Thoracic aorta (tissue), 2 donors: ENCODE data around the gene SETBP1. TPM values are rescaled to one million over a fixed set of nuclear protein-coding genes. Genes with fewer than 3 reads are reported as not detected.
A peak's percentile ranks its signal among the peaks of the same experiment; 100 is the strongest.

Experiments
- ATAC-seq: fragments of 150-250 bp; one replicate; pipeline ENCODE4 v1.8.0; 2017; ENCODE audit warnings: low read depth; ENCODE audit not compliant: insufficient number of reproducible peaks, low FRiP score
- DNase-seq: peaks from one replicate; pipeline ENCODE4 v3.0.0-alpha.2; 2020; ENCODE audit warnings: low spot score
- H3K27ac ChIP-seq, 2 donors: fragments of 200-600 bp; sonication (generic); 1 replicate in 1 of 2; 2 replicates in 1 of 2; pipeline ENCODE4 v1.5.1; 2016; ENCODE audit warnings: mild to moderate bottlenecking in 2 of 2, moderate library complexity in 2 of 2
- H3K27me3 ChIP-seq: fragments of 200-600 bp; sonication (generic); replicated peaks from 2 replicates; pipeline ENCODE4 v1.6.0; 2016; ENCODE audit warnings: mild to moderate bottlenecking; ENCODE audit not compliant: insufficient read depth
- H3K36me3 ChIP-seq: fragments of 200-600 bp; sonication (generic); one replicate; pipeline ENCODE4 v1.5.1; 2016
- H3K4me1 ChIP-seq, 2 donors: fragments of 200-600 bp; sonication (generic); 1 replicate in 1 of 2; 2 replicates in 1 of 2; pipeline versions ENCODE4 v1.5.1 to v1.6.0; 2016; ENCODE audit warnings: low read depth in 2 of 2, mild to moderate bottlenecking in 1 of 2; ENCODE audit not compliant: control insufficient read depth in 1 of 2
- H3K4me3 ChIP-seq: fragments of 200-600 bp; sonication (generic); 2 replicates; pipeline ENCODE4 v1.5.1; 2016; ENCODE audit warnings: mild to moderate bottlenecking
- H3K9me3 ChIP-seq: fragments of 200-600 bp; sonication (generic); 2 replicates; pipeline ENCODE4 v1.5.1; 2016
- total RNA-seq, 2 donors: library from RNA; depleted of rRNA; stranded (reverse); fragments of >200 nt; gene quantifications; one replicate each; pipeline versions ENCODE4 v1.1.0 to v1.2.3, GENCODE V29; 2016
- TF ChIP-seq, protein P1 (sequence below): fragments of 200-600 bp; sonication (generic); IDR thresholded peaks from one replicate; pipeline ENCODE4 v1.5.1; 2019; ENCODE audit warnings: antibody characterized with exemption

Gene SETBP1
- total RNA-seq, 2 donors from 2014 or later: 39.3 to 50.2 TPM

DNA sequence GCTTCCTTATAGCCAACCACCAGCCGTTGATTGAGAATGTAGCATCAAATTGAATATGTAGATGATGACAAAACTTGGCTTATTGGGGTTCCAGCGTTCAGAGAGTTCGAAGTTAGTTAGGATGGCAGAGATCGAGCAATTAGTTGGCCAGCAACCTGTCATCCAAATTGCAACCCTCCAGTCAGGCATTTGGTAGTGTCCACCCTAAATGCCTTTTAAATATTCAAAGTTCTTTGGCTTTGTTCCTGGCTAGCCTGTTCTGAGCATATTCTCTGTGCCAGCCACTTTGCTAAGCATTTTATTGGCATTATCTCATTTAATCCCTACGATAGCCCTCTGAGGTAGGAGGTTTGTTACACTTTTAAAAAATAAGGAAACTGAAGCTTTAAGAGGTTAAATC, 342.8 kb downstream of the SETBP1 start:
- no peaks in the 10 kb centered on the region for H3K36me3 ChIP-seq
- peak overlapping the region in 1 of 2 donors; percentile 11 for H3K27ac ChIP-seq
- no peaks in the 10 kb centered on the region for H3K27me3 ChIP-seq
- H3K4me3 ChIP-seq: no peak overlapping the region
- DNase-seq (no peak), ATAC-seq (no peak)
- H3K4me1 ChIP-seq: peaks cover 0 to 18% of the 10 kb centered on the region in 2 donors
- H3K9me3 ChIP-seq: no peaks in the 10 kb centered on the region
- TF ChIP-seq, protein P1, sequence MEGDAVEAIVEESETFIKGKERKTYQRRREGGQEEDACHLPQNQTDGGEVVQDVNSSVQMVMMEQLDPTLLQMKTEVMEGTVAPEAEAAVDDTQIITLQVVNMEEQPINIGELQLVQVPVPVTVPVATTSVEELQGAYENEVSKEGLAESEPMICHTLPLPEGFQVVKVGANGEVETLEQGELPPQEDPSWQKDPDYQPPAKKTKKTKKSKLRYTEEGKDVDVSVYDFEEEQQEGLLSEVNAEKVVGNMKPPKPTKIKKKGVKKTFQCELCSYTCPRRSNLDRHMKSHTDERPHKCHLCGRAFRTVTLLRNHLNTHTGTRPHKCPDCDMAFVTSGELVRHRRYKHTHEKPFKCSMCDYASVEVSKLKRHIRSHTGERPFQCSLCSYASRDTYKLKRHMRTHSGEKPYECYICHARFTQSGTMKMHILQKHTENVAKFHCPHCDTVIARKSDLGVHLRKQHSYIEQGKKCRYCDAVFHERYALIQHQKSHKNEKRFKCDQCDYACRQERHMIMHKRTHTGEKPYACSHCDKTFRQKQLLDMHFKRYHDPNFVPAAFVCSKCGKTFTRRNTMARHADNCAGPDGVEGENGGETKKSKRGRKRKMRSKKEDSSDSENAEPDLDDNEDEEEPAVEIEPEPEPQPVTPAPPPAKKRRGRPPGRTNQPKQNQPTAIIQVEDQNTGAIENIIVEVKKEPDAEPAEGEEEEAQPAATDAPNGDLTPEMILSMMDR: no peak

DNA sequence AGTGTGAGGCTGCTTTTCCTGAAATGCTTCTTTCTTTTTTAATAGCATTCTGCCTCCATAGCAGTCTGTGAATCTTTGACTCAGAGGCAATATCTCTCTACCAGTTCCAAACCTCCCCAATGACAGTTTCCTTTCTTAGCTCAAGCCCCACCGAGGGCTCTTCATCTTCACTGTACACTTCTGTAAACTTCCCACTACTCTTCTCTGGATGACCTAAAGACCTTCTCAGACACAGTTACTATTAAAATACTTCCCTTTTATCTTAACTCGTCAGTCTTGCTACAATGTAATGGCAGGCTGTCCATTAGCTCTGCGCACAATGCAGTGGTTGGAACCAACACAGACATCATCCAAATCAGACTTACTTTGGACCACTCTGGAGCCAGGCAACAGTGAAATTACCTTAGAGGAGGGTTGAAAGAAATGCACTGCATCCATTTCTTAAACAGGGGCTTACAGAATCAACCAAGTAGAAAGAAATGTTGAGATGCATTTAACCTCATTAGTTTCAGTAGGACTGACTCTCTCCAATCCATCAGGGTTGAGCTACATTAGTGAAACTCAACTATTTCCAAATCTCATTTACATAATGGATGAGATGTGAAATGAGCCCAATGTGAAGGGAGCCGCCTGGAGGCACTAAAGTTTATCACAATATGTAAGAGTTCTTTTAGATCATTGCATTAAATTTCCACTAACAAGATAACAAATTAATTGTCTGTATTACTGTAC, 343.8 kb downstream of the SETBP1 start:
- Histone ChIP-seq H3K4me1 (peaks cover 0 to 12% of the 10 kb centered on the region in 2 donors), H3K9me3 (no peaks in the 10 kb centered on the region), H3K36me3 (no peaks in the 10 kb centered on the region), H3K27ac (peak overlapping the region in 1 of 2 donors; percentile 11), H3K27me3 (no peaks in the 10 kb centered on the region), H3K4me3 (no peak overlapping the region)
- DNase-seq (no peak), ATAC-seq (no peak)
- TF ChIP-seq, protein P1: no peak

DNA sequence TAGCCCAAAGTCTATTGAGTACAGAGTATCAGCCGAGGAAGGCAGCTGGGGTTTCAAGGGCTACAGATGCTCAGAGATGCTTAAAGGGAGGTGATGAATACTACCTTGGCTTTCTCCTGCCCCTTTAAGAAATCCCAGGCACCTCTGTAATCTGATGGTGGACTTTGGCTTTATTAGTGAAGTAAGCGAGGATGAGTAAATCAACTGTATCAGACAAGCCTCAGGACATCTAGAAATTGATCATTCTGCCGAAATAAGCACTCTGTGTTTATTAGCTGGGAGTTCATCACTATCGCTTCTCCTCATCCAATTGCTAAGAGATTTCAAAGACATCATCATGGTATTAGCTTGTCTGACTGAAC, 344.4 kb downstream of the SETBP1 start:
- TF ChIP-seq, protein P1: no peak
- Histone ChIP-seq H3K27ac (no peak overlapping the region), H3K9me3 (no peaks in the 10 kb centered on the region), H3K4me1 (peaks cover 0 to 12% of the 10 kb centered on the region in 2 donors), H3K27me3 (no peaks in the 10 kb centered on the region), H3K4me3 (no peak overlapping the region), H3K36me3 (no peaks in the 10 kb centered on the region)
- ATAC-seq (no peak), DNase-seq (no peak)

DNA sequence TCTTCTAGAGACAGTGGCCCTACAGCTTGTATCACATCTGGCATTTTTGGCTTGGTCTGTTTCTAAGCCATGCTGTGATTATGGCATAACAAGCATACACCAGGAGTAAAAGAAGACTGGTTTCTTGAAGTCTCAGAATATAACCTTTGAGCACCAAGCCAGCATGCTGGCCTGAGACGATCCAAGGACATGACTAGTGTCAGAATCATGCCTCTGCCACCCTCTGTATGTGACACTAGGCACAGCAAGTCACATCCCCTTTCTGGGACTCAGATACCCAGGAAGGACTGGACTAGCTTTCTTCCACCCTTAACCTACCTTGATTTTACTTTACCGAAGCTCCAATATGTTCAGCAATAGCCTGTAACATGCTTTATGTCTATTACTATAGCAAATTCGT, 345.5 kb downstream of the SETBP1 start:
- Histone ChIP-seq H3K36me3 (no peaks in the 10 kb centered on the region), H3K27me3 (no peaks in the 10 kb centered on the region), H3K4me3 (no peak overlapping the region), H3K4me1 (peaks cover 0 to 12% of the 10 kb centered on the region in 2 donors), H3K27ac (no peak overlapping the region), H3K9me3 (no peaks in the 10 kb centered on the region)
- no peak for ATAC-seq
- TF ChIP-seq, protein P1: no peak
- DNase-seq: no peak

DNA sequence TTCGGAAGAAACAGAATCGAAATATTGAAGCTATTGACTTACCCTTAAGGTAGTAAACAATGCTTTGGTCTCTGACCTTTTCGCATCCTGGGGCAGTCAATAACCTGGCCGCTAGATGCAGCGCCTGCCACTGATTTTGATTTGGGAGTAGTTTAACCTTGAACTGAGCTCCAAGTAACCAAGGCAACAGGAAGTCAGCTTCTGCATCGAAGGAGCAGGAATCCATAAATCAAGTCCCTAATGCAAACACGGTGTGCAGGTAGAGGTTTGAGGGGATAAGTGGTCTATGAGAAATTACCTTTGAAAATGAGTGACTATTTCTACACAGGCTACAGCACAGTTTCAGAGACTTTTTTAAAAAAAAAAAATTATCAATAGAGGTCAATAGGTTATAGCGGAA, 353.5 kb downstream of the SETBP1 start:
- Histone ChIP-seq H3K27me3 (no peaks in the 10 kb centered on the region), H3K4me1 (no peaks in the 10 kb centered on the region), H3K36me3 (no peaks in the 10 kb centered on the region), H3K4me3 (no peak overlapping the region), H3K9me3 (no peaks in the 10 kb centered on the region), H3K27ac (no peak overlapping the region)
- ATAC-seq (no peak), DNase-seq (no peak)
- TF ChIP-seq, protein P1: no peak
